ENCODE measurements around the gene MBOAT2. TPM values are rescaled to one million over a fixed set of nuclear protein-coding genes. Genes with fewer than 3 reads are reported as not detected.

The MBOAT2 gene
- total RNA-seq, 8 experiments from 2014 or later: 1.2 to 54.5 (median 28.6) TPM

DNA sequence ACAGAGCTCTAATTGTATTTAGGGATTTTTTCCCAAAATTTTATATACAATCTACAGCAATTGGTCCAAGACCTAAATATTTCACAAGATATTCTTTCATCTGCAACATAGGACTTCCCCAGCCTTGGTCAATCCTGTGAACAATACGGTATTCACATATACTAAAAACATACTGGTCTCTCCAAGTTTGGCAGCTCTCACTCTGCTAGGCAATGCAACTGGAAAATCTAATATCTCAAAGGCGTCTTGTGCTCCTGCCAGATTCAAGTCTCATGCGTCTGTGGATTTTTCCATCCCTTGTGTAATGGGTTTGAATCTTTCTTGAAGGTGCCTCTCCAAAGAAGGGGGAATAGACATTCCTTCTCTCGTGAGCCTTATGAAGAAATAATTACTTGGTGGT lies 27.4 kb upstream of the MBOAT2 start:
- whole genome bisulfite sequencing, 10 experiments: 0 to 100% (median 81%) methylated on average over 1 to 4 of the region's 4 CpGs
- in situ Hi-C loops (cut with MboI; ENCODE audit: low pct_unique_long_range_greater_than_20kb in 2 of 9, low sequenced_read_pairs in 9 of 9, unreplicated experiment in 9 of 9): no loop called here

DNA sequence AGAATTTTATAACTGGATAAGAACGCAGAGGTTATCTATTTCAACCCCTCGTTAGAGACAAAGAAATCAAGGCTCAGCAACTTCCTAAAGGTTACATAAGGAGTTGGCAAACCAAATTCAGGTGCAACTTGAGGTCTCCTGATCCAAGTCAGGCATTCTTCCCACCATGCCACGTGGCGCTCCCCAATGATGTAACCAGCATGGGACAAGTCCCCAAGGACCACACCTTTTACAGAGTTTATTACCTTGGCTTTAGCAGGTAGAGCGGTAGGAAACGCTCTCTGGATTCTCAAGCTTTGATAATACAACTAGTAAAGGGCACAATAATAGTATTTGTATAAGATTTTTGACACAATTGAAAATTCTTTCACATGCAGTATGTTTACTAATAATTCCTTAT lies 26.7 kb upstream of the MBOAT2 start:
- WGBS, 10 experiments: 67 to 100% (median 95%) methylated on average over 1 to 6 of the region's 6 CpGs; no CpG with 5 or more reads in 2 of the 10 experiments
- Histone ChIP-seq H3K27ac (no peak overlapping the region), H3K4me1 (replicated peaks in 1 of 2) (peaks cover 3 to 14% of the 10 kb centered on the region in 2 donors), H3K4me3 (no peak overlapping the region)
- in situ Hi-C loops (cut with MboI; ENCODE audit: low pct_unique_long_range_greater_than_20kb in 2 of 9, low sequenced_read_pairs in 9 of 9, unreplicated experiment in 9 of 9): no loop called here
- no peak for ATAC-seq (replicated peaks in 6 of 8)

More for the DNA sequence above, 27.4 kb upstream of the MBOAT2 start:
- Histone ChIP-seq H3K4me3 (no peak overlapping the region), H3K4me1 (replicated peaks in 1 of 2) (peaks cover 3 to 14% of the 10 kb centered on the region in 2 donors), H3K27ac (no peak overlapping the region)
- ATAC-seq (replicated peaks in 6 of 8): no peak

DNA sequence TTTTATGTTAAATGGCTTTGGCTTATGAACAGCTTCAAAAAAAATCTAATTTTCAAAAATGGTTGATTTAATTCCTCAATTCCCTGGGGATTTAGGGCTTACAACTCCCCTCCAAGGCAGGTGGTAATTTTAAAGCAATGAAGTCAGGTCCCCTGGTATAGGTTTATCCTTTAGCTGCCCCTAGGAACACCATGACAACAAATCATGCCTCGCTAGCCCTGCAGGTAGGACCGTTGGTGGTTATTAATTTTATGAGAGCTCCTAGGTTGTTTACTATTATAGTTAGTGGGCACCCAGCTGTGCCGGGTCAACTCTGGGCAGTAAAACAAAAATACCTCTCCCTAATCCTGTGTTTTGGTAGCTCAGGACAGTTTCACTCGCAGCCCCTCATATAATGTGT lies 26.2 kb upstream of the MBOAT2 start:
- in situ Hi-C loops (cut with MboI; ENCODE audit: low pct_unique_long_range_greater_than_20kb in 2 of 9, low sequenced_read_pairs in 9 of 9, unreplicated experiment in 9 of 9): no loop called here
- ATAC-seq (replicated peaks in 6 of 8): no peak

DNA sequence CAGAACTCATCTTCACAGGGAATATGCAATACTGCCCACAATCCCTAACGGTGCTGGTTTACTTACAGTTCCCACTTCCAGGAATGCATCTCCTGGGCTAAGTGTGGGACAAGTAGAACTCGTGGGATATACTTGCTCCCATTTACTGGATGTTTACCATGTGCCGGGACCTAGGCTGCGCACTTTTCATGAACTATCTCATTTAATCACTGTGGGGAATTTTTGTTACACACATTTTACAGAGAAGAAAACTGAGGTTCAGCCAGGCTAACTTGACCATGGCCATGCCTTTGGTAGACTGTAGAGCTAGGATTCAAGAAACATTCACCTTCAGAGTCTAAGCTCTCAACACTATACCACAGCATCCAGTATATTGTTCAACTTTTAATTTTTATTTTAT lies 24.4 kb upstream of the MBOAT2 start:
- Histone ChIP-seq H3K4me1 (replicated peaks in 1 of 2) (peaks cover 3 to 7% of the 10 kb centered on the region in 2 donors), H3K27ac (no peak overlapping the region), H3K4me3 (no peak overlapping the region)
- 33 to 100% (median 90%) methylated on average over 2 to 4 of the region's 4 CpGs; no CpG with 5 or more reads in 1 of the 10 experiments for WGBS, 10 experiments
- in situ Hi-C loops (cut with MboI; ENCODE audit: low pct_unique_long_range_greater_than_20kb in 2 of 9, low sequenced_read_pairs in 9 of 9, unreplicated experiment in 9 of 9): no loop called here
- ATAC-seq (replicated peaks in 6 of 8): no peak

More for the DNA sequence above, 26.2 kb upstream of the MBOAT2 start:
- Histone ChIP-seq H3K27ac (no peak overlapping the region), H3K4me1 (replicated peaks in 1 of 2) (peaks cover 3 to 14% of the 10 kb centered on the region in 2 donors), H3K4me3 (no peak overlapping the region)
- WGBS, 10 experiments: 40 to 80% (median 60%) methylated on average over 1 to 4 of the region's 4 CpGs; no CpG with 5 or more reads in 3 of the 10 experiments

GRCh38 chr2:9025746-9026145 lies 22.3 kb upstream of the MBOAT2 start:
- no peak for ATAC-seq (replicated peaks in 6 of 8)
- Histone ChIP-seq H3K4me1 (replicated peaks in 1 of 2) (no peaks in the 10 kb centered on the region), H3K27ac (no peak overlapping the region), H3K4me3 (no peak overlapping the region)
- in situ Hi-C loops (cut with MboI; ENCODE audit: low pct_unique_long_range_greater_than_20kb in 2 of 9, low sequenced_read_pairs in 9 of 9, unreplicated experiment in 9 of 9): no loop called here
- 67 to 100% (median 87%) methylated on average over 1 to 4 of the region's 4 CpGs; no CpG with 5 or more reads in 2 of the 10 experiments for WGBS, 10 experiments

GRCh38 chr2:9024575-9024974 lies 21.1 kb upstream of the MBOAT2 start:
- in situ Hi-C loops (cut with MboI; ENCODE audit: low pct_unique_long_range_greater_than_20kb in 2 of 9, low sequenced_read_pairs in 9 of 9, unreplicated experiment in 9 of 9): no loop called here
- no peak overlapping the region for H3K27ac ChIP-seq
- no peak for ATAC-seq (replicated peaks in 6 of 8)
- no peaks in the 10 kb centered on the region for H3K4me1 ChIP-seq (replicated peaks in 1 of 2)
- no peak overlapping the region for H3K4me3 ChIP-seq

- in situ Hi-C loops (cut with MboI; ENCODE audit: low pct_unique_long_range_greater_than_20kb in 2 of 9, low sequenced_read_pairs in 9 of 9, unreplicated experiment in 9 of 9): no loop called here
- Histone ChIP-seq H3K4me1 (replicated peaks in 1 of 2) (no peaks in the 10 kb centered on the region), H3K4me3 (no peak overlapping the region), H3K27ac (no peak overlapping the region)
- WGBS, 10 experiments: 25 to 100% methylated on average over 1 of the region's 1 CpG; no CpG with 5 or more reads in 8 of the 10 experiments
- ATAC-seq (replicated peaks in 6 of 8): no peak
These were observed 18.2 kb upstream of the MBOAT2 start for GRCh38 chr2:9021563-9022211.

GRCh38 chr2:9020267-9020666 lies 16.8 kb upstream of the MBOAT2 start:
- in situ Hi-C loops (cut with MboI; ENCODE audit: low pct_unique_long_range_greater_than_20kb in 2 of 9, low sequenced_read_pairs in 9 of 9, unreplicated experiment in 9 of 9): no loop called here
- WGBS, 10 experiments: 68 to 100% (median 93%) methylated on average over 1 to 5 of the region's 5 CpGs
- H3K4me1 ChIP-seq (replicated peaks in 1 of 2): no peaks in the 10 kb centered on the region
- ATAC-seq (replicated peaks in 6 of 8): no peak
- no peak overlapping the region for H3K4me3 ChIP-seq
- no peak overlapping the region for H3K27ac ChIP-seq

DNA sequence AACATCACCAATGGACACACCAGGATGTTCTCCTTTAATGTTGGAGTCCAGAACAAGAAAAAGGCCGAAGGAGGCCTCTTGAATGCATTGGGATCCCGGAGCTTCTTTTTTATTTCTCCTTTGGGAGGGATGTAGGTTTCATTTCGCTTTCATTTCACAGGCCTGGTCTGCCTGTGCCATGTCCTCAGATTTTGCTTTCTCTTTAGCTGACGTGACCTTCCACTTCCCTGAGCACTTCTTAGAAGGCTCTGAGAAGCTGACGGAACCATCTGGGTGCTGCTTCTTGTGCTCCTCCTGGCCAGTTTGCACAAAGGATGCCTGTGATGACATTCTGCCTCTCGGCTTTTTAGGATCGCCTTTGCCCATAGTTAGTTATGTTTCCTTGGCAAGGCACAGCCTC lies 15.1 kb upstream of the MBOAT2 start:
- in situ Hi-C loops (cut with MboI; ENCODE audit: low pct_unique_long_range_greater_than_20kb in 2 of 9, low sequenced_read_pairs in 9 of 9, unreplicated experiment in 9 of 9): no loop called here
- H3K4me1 ChIP-seq (replicated peaks in 1 of 2): no peaks in the 10 kb centered on the region
- H3K27ac ChIP-seq: no peak overlapping the region
- 62 to 100% (median 88%) methylated on average over 2 to 7 of the region's 7 CpGs; no CpG with 5 or more reads in 4 of the 10 experiments for WGBS, 10 experiments
- no peak overlapping the region for H3K4me3 ChIP-seq
- ATAC-seq (replicated peaks in 6 of 8): no peak

DNA sequence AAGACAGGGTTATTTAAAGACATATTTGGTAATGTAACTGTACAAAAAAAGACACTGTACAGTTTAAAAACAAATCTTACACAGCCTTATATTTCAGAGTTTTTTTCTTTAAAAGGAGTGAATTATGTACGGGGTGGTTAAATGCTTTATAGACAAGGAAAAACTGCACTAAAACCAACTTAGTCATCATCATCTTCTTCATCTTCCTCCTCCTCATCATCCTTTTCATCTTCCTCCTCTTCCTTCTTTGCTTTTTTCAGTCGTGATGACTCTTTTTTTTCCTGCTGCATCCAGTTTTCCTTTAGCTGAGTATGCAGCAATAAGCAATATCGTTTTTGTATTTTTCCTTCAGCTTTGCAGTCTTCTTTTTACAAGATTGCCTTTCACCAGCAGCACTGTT lies 14.6 kb upstream of the MBOAT2 start:
- 54 to 93% (median 83%) methylated on average over 2 to 3 of the region's 3 CpGs; no CpG with 5 or more reads in 1 of the 10 experiments for WGBS, 10 experiments
- ATAC-seq (replicated peaks in 6 of 8): no peak
- Histone ChIP-seq H3K4me3 (no peak overlapping the region), H3K27ac (no peak overlapping the region), H3K4me1 (replicated peaks in 1 of 2) (no peaks in the 10 kb centered on the region)
- in situ Hi-C loops (cut with MboI; ENCODE audit: low pct_unique_long_range_greater_than_20kb in 2 of 9, low sequenced_read_pairs in 9 of 9, unreplicated experiment in 9 of 9): no loop called here

DNA sequence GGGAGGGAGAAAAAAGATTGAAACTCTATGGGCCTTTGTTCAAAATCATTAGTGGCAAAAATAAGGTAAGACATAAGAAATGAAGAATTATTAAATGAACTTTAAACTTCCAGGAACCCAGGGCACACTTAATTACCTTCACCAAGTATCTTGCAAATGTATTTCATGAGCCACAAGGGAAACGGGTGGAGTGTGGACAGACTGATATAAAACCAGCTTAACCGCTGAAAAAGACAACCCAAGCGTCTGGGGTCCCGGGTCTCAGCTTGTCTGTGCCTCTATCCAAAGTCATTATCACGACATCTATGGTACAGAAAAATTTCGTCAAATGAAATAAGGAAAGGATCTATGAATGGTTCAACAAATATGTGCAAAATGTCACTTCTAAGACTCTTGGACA lies 13.9 kb upstream of the MBOAT2 start:
- Histone ChIP-seq H3K4me3 (no peak overlapping the region), H3K4me1 (replicated peaks in 1 of 2) (no peaks in the 10 kb centered on the region), H3K27ac (no peak overlapping the region)
- 21 to 100% (median 86%) methylated on average over 1 to 6 of the region's 6 CpGs; no CpG with 5 or more reads in 1 of the 10 experiments for WGBS, 10 experiments
- ATAC-seq (replicated peaks in 6 of 8): no peak
- in situ Hi-C loops (cut with MboI; ENCODE audit: low pct_unique_long_range_greater_than_20kb in 2 of 9, low sequenced_read_pairs in 9 of 9, unreplicated experiment in 9 of 9): no loop called here

- Histone ChIP-seq H3K27ac (no peak overlapping the region), H3K4me1 (replicated peaks in 1 of 2) (no peaks in the 10 kb centered on the region), H3K4me3 (no peak overlapping the region)
- 38 to 98% (median 70%) methylated on average over 1 to 3 of the region's 3 CpGs for WGBS, 10 experiments
- in situ Hi-C loops (cut with MboI; ENCODE audit: low pct_unique_long_range_greater_than_20kb in 2 of 9, low sequenced_read_pairs in 9 of 9, unreplicated experiment in 9 of 9): no loop called here
- peak in 3 of 8 experiments; percentile 31 to 81 (median 63) for ATAC-seq (replicated peaks in 6 of 8)
These were observed 12.5 kb upstream of the MBOAT2 start for GRCh38 chr2:9015998-9016397.

DNA sequence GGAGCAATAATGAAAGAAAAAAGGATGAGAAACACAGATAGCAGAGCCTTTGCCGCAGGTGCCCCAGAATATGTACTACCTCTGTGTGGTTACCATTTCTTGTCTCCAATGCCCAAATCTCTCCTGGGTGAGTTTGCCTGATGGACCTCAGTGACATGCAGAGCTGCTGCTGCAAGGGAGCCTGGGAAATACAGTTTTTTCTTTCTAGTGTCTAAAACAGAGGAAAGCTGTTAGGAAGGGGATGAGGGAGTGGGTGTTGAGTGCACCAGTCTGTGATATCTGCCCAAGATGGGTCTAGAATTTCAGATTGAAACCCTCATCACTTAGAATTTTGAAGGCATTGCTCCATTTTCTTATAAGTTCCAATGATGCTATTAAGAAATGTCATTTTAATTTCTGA lies 9.9 kb upstream of the MBOAT2 start:
- in situ Hi-C loops (cut with MboI; ENCODE audit: low pct_unique_long_range_greater_than_20kb in 2 of 9, low sequenced_read_pairs in 9 of 9, unreplicated experiment in 9 of 9): no loop called here
- H3K4me1 ChIP-seq (replicated peaks in 1 of 2): peaks cover 0 to 7% of the 10 kb centered on the region in 2 donors
- no peak overlapping the region for H3K4me3 ChIP-seq
- no peak overlapping the region for H3K27ac ChIP-seq
- 89 to 100% (median 100%) methylated on average over 1 of the region's 1 CpG; no CpG with 5 or more reads in 5 of the 10 experiments for WGBS, 10 experiments
- no peak for ATAC-seq (replicated peaks in 6 of 8)

GRCh38 chr2:9010866-9011265 lies 7.4 kb upstream of the MBOAT2 start:
- in situ Hi-C loops (cut with MboI; ENCODE audit: low pct_unique_long_range_greater_than_20kb in 2 of 9, low sequenced_read_pairs in 9 of 9, unreplicated experiment in 9 of 9): no loop called here
- Histone ChIP-seq H3K4me1 (replicated peaks in 1 of 2) (peaks cover 0 to 7% of the 10 kb centered on the region in 2 donors), H3K4me3 (no peak overlapping the region), H3K27ac (no peak overlapping the region)
- no peak for ATAC-seq (replicated peaks in 6 of 8)
- WGBS, 10 experiments: 14 to 100% (median 71%) methylated on average over 1 of the region's 1 CpG; no CpG with 5 or more reads in 3 of the 10 experiments
